22Rv1 (cell line): Measurements from ENCODE around the gene ACOXL.

Source experiments
- H3K27ac ChIP-seq: fragments of 450-650 bp; 2 replicates; pipeline ENCODE4 v1.5.1; 2017
- ZFX ChIP-seq: fragments of 450-650 bp; IDR thresholded peaks from 2 replicates; pipeline ENCODE4 v1.6.1; 2017; ENCODE audit warnings: antibody characterized with exemption, borderline replicate concordance
- TF ChIP-seq, protein P1 (sequence below): fragments of 450-650 bp; IDR thresholded peaks from 2 replicates; pipeline ENCODE4 v1.5.1; 2017; ENCODE audit warnings: mild to moderate bottlenecking

The ACOXL gene

DNA sequence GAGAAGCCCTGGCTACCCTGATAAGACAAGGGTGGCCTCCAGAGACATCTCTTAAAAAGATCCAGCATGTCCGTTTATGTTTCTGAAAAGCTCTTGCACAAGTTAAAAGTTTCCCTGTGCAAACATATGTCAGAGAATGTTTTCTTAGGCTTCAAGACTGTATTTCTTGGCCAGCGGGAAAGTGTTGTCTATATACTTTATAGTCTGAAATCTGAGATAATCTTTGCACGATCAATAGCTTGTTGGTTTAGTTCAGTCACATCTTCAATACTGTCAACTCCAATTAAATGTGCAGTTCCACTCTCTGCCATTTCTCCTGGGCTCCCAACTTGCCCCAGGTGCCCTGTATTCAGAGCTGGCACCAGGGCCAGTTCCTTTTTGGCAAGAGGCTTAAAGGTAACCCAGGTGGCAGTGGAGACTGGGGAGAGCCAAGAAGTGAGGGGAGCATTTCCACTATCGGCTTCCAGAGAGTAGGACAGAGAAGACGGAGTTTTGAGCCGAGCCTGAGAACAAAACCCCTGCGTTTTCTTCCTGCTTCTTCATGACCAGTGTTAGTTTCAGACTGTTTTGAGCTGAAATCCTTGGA is 64.4 kb downstream of the ACOXL start:
- no peak overlapping the region for H3K27ac ChIP-seq
- TF ChIP-seq, protein P1, sequence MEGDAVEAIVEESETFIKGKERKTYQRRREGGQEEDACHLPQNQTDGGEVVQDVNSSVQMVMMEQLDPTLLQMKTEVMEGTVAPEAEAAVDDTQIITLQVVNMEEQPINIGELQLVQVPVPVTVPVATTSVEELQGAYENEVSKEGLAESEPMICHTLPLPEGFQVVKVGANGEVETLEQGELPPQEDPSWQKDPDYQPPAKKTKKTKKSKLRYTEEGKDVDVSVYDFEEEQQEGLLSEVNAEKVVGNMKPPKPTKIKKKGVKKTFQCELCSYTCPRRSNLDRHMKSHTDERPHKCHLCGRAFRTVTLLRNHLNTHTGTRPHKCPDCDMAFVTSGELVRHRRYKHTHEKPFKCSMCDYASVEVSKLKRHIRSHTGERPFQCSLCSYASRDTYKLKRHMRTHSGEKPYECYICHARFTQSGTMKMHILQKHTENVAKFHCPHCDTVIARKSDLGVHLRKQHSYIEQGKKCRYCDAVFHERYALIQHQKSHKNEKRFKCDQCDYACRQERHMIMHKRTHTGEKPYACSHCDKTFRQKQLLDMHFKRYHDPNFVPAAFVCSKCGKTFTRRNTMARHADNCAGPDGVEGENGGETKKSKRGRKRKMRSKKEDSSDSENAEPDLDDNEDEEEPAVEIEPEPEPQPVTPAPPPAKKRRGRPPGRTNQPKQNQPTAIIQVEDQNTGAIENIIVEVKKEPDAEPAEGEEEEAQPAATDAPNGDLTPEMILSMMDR = no peak
- no peak for TF ChIP-seq ZFX

DNA sequence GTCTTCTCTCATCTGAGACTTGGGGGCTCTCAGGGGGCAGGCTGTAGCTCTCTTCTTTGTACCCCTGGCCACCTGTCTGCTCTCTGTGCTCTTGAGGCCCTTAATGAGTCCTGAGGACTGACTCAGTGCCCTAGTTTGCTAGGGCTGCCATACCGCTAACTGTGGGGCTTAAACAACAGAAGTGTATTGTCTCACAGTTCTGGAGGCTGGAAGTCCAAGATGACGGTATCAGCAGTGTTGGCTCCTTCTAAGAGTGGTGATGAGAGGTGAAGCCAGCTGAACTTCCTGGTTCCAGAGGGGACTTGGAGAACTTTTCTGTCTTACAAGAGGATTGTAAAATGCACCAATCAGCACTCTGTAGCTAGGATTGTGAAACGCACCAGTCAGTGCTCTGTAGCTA is 67.0 kb downstream of the ACOXL start:
- no peak for TF ChIP-seq ZFX
- TF ChIP-seq, protein P1 = no peak
- H3K27ac ChIP-seq = no peak overlapping the region

DNA sequence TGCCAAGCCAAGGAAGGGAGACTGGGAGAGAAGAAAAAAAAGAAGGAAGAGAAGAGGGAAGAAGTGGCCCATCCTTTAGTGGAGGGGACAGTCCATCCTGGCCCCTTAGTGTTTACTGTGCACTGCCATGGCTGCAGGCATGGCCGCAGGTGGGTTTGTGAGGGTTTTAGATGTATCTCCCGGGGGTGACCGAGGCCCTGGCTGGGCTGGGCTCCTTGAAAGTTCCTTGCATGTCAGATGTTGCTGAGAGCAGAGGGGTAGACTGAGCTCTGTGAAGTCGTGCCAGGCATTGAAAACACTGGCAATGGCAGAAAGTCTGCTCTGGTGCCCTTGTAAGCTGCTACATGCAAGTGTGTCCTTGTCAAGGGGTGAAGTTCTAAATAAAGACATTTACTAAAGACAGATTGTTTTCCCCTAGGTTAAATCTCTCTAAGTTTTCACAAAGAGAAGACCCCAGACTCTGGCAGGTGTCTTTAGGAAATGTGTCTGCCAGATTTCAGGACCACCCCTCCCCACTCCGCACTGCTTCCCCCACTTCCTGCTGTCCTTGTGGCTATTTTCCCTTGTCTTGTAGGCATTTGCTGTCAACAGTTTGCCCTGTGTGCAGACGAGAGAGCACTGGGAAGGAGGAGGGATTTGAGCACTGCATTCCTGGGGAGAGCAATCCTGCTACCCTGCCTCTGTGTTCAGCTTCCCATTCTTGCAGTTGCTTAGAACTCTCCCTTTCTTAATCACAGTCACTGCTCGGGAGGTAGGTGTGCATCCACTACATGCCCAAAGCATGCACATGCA is 68.4 kb downstream of the ACOXL start:
- no peak overlapping the region for H3K27ac ChIP-seq
- no peak for TF ChIP-seq ZFX
- TF ChIP-seq, protein P1 = no peak

DNA sequence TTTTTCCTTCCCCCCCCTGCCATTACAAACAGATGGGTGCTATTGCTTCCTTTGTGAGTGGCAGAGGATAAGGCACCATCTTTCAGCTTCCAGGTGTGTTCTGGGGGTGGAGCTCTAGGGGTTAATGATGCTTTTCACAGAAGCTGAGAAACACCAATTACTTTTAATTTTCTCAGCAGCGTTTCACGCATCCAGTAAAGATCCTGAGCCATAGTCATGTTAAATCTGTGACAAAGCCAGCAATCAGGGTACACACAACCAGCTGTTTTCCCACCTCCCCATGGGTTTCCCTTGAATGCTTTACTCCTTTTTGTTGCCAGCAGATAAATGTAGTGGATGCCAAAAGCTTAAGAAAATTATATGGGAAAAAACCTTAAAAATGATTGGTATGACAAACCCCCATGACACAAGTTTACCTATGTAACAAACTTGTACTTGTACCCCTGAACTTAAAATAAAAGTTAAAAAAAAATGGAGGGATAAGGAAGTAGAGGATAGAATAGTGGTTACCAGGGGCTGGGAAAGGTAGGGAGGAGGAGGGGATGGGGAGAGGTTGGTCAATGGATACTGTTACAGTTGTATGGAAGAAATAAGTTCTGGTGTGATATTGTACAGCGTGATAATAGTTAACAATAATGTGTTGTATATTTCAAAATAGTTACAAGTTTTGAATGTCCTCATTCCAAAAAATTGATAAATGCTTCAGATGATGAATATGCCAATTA is 70.0 kb downstream of the ACOXL start:
- no peak overlapping the region for H3K27ac ChIP-seq
- TF ChIP-seq, protein P1 = no peak
- TF ChIP-seq ZFX = no peak

DNA sequence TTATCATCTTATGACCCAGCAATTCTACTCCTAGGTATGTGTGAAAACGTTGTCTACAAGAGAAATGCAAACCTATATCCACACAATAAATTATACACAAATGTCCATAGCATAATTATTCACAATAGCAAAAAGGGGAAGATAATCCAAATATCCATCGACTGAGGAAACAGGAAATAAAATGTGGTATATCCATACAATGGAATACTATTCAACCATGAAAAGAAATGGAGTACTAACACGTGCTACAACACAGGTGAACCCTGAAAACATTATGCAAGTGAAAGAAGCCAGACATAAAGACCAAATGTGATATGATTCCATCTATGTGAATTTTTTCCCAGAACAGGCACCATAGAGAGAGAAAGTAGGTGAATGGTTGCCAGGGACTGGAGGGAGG is 72.1 kb downstream of the ACOXL start:
- no peak for TF ChIP-seq ZFX
- TF ChIP-seq, protein P1 = no peak
- H3K27ac ChIP-seq = no peak overlapping the region

DNA sequence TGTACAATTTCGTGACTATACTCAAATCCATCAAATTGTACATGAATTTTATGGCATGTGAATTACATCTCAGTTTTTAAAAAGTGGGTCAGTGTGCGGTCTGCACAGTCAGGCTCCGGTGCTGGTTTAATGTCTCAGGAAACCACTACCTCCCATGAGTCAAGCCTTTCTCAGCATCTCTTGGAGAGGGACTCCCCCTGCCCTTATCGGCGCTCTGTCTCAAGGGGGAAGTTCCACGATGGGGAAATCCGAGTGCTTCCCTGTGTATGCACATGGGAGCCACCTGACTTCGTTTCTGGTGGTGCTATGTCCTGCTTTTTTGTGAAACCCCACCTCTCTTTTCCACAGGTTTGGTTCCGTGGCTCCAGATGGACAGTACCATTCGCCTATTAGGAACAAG is 72.5 kb downstream of the ACOXL start:
- TF ChIP-seq, protein P1 = no peak
- no peak for TF ChIP-seq ZFX
- H3K27ac ChIP-seq = no peak overlapping the region

DNA sequence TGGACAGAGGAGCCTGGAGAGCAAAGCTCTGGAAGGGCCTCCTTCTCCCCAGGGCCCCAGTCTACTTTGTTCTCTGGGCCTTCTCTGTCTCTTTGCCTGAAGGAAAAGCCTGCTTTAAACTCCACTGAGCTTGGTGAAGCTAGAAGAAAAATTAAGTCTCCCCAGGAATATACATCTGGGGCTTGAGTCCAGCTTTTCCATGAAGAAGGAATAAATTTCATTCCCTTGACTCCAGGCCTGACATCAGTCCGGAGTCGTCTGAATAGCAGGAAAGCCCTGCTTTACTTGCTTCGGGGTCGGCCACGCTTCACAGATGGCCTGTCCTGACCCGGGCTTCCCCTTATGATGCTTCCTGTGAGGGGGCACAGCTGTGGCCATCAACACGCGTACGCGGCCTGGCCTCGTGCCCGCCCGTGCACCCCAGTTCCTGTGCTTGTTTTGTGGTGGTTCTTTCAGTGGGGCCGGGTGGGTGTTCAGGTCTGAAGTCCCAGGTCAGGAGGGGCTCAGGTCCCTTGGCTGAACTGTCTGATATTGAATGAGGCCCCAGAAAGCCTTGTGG is 73.6 kb downstream of the ACOXL start:
- no peak overlapping the region for H3K27ac ChIP-seq
- TF ChIP-seq, protein P1 = no peak
- TF ChIP-seq ZFX = no peak
